ENCODE measurements around the gene JAML.

JAML gene

DNA sequence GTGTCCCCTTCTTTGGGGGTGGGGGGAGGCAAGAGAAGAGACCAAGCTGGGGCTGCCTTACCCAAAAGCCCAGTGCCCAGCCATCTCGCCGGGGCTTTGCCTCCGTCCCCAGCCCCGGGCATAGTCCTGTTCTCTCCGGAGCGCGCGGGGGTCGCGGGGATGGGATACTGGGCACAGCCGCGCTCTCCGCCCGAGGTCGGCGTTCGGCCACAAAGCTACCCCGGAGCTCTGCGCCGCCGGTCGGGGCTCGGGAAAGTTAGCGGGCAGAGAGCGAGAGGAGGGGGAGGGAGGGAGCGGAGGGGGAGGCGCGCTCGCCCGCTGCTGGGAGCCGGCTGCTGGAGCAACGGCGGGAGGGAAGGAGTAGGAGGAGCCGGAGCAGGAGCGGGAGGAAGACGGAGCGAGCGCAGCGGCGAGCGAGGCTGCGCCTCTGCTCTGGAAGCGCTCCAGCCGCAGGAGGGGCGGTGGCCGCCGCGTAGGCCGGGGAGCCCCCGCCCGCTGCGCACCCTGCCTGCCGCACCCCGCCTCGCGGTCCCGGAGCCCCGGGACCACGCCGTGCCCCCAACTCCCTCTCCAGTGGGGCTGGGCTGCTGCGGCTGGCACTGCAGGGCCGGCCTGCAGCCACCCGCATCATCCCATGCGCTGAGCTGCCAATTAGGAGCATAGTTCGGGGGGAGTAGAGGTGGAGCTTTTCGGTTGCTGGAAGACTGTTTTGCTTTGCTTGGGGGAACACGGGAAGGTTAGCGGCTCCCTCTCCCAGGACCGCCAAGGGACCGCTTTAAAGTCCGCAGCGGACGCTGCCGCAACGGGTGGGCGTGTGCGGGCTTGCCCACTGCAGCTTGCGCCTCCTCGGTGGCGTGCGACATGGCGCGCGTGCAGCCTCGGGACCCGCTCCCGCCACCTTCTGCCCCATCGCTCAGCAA, 72.0 kb downstream of the JAML start, which contains the start of gene SCN4B:
Gene SCN4B, minus strand, starts transcription at position 272 of the 920 bp plus-strand sequence. Its CDS starts 150 bp downstream, at position 122.
- TF ChIP-seq FOXP2 (optimal IDR thresholded peaks at IDR 0.05; ENCODE audit: borderline replicate concordance, extremely low read depth, extremely low read length, insufficient read depth) (no peak), TAF1 (IDR thresholded peaks at IDR 0.05; ENCODE audit: borderline replicate concordance, insufficient read depth, low read length) (no peak), SIN3A (IDR thresholded peaks at IDR 0.05; ENCODE audit: borderline replicate concordance, insufficient read depth, low read length) (no peak), POLR2AphosphoS5 (IDR thresholded peaks at IDR 0.05; ENCODE audit: low read depth, low read length) (no peak)
- TF ChIP-seq, protein P1, sequence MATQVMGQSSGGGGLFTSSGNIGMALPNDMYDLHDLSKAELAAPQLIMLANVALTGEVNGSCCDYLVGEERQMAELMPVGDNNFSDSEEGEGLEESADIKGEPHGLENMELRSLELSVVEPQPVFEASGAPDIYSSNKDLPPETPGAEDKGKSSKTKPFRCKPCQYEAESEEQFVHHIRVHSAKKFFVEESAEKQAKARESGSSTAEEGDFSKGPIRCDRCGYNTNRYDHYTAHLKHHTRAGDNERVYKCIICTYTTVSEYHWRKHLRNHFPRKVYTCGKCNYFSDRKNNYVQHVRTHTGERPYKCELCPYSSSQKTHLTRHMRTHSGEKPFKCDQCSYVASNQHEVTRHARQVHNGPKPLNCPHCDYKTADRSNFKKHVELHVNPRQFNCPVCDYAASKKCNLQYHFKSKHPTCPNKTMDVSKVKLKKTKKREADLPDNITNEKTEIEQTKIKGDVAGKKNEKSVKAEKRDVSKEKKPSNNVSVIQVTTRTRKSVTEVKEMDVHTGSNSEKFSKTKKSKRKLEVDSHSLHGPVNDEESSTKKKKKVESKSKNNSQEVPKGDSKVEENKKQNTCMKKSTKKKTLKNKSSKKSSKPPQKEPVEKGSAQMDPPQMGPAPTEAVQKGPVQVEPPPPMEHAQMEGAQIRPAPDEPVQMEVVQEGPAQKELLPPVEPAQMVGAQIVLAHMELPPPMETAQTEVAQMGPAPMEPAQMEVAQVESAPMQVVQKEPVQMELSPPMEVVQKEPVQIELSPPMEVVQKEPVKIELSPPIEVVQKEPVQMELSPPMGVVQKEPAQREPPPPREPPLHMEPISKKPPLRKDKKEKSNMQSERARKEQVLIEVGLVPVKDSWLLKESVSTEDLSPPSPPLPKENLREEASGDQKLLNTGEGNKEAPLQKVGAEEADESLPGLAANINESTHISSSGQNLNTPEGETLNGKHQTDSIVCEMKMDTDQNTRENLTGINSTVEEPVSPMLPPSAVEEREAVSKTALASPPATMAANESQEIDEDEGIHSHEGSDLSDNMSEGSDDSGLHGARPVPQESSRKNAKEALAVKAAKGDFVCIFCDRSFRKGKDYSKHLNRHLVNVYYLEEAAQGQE (IDR thresholded peaks at IDR 0.05; ENCODE audit: insufficient read depth in 1 of 2, low read depth in 2 of 2, low read length in 2 of 2) = no peak

DNA sequence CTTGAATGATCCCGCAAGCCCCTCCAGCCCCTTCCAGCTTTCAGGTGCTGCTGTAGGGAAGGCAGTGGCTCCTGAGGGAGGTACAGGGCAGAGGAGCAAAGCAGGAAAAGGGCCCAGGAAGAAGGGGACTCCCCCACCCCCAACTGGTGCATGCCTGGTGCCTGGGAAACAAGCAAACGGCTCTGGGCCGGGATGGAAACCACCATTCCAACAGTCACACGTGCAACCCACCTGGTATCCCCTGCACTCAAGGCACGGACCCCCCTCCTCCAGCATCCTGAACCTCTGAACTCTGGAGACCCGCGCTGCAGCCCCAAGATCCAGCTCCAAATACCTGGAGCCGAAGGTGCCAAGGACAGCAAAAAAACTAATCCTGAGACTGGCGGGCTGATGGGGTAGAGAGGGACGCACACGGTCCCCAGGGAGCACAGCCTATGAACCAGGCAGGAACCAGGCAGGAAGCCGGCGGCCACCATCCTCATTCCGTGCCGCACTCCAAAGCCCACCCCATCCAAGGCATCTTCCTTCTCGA, 72.7 kb downstream of the JAML start:
- TF ChIP-seq POLR2AphosphoS5 (IDR thresholded peaks at IDR 0.05; ENCODE audit: low read depth, low read length) (no peak), TAF1 (IDR thresholded peaks at IDR 0.05; ENCODE audit: borderline replicate concordance, insufficient read depth, low read length) (no peak), SIN3A (IDR thresholded peaks at IDR 0.05; ENCODE audit: borderline replicate concordance, insufficient read depth, low read length) (no peak), FOXP2 (optimal IDR thresholded peaks at IDR 0.05; ENCODE audit: borderline replicate concordance, extremely low read depth, extremely low read length, insufficient read depth) (no peak)
- TF ChIP-seq, protein P1 (IDR thresholded peaks at IDR 0.05; ENCODE audit: insufficient read depth in 1 of 2, low read depth in 2 of 2, low read length in 2 of 2) = no peak

DNA sequence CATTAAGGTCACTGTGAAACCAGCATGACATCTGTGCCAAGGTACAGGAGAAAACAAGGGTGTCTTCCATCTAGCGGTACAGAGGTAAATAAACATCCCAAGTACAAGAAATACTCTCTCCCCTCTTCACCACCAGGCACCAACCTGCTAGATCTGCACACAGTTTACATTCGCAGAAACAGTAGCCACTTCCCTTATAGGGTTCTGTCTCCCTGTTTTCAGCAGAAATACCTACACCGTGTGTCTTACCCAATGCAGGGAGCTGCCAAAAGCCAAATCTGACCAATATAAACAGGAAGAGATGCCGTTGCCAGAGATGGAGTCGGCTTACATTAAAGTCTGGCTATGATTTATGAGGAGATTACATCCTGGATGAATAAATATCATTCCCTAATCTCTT, 73.4 kb downstream of the JAML start:
- no peak for TF ChIP-seq POLR2AphosphoS5 (IDR thresholded peaks at IDR 0.05; ENCODE audit: low read depth, low read length)
- no peak for TF ChIP-seq FOXP2 (optimal IDR thresholded peaks at IDR 0.05; ENCODE audit: borderline replicate concordance, extremely low read depth, extremely low read length, insufficient read depth)
- TF ChIP-seq, protein P1 (IDR thresholded peaks at IDR 0.05; ENCODE audit: insufficient read depth in 1 of 2, low read depth in 2 of 2, low read length in 2 of 2) = no peak
- TF ChIP-seq TAF1 (IDR thresholded peaks at IDR 0.05; ENCODE audit: borderline replicate concordance, insufficient read depth, low read length) = no peak
- no peak for TF ChIP-seq SIN3A (IDR thresholded peaks at IDR 0.05; ENCODE audit: borderline replicate concordance, insufficient read depth, low read length)

DNA sequence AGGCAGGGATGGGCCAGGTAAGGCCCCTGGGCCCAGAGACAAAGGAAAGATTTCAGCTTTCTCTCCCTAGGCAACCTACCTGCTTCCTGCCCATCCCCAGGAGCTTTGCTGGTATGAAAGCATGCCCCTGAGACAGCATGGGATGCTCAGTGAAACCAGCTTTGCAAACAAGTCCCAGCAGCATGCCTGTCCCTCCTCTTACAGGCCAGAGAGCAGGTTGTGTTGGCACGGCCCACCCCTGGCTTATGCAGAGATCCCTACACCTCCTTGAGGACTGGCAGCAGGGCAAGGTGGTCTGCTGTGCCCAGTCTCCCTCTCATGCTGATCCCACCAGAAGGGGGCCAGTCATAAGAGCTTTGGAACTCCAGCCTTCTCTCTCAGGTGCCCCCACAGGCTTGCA, 75.3 kb downstream of the JAML start:
- TF ChIP-seq, protein P1 (IDR thresholded peaks at IDR 0.05; ENCODE audit: insufficient read depth in 1 of 2, low read depth in 2 of 2, low read length in 2 of 2) = no peak
- TF ChIP-seq SIN3A (IDR thresholded peaks at IDR 0.05; ENCODE audit: borderline replicate concordance, insufficient read depth, low read length) (no peak), POLR2AphosphoS5 (IDR thresholded peaks at IDR 0.05; ENCODE audit: low read depth, low read length) (no peak), FOXP2 (optimal IDR thresholded peaks at IDR 0.05; ENCODE audit: borderline replicate concordance, extremely low read depth, extremely low read length, insufficient read depth) (no peak), TAF1 (IDR thresholded peaks at IDR 0.05; ENCODE audit: borderline replicate concordance, insufficient read depth, low read length) (no peak)
